ENCODE results near the gene ALK.

The ALK gene

DNA sequence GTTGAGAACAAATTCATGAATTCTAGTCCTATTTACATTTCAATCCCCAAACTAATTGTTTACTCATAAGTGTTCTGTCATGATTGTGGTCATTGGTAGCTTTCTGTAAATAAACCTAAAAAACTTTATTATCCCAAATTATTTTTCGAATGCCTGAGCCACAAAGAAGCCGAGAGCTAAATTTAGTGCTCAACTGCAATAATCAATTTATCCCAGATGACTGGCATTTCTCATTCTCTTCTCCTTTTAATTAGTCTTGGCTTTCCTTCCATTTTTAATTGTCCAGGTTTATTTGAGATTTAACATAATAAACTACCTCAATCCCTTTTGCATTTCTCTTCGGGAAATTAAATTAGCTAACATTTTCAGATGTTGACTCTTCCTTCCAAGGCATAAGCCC, 308.3 kb downstream of the ALK start:
- no peaks in the 10 kb centered on the region for H3K4me1 ChIP-seq (ENCODE audit: low read length)
- H4K20me1 ChIP-seq (ENCODE audit: insufficient read depth, low read length) = no peaks in the 10 kb centered on the region
- H3K9me3 ChIP-seq (ENCODE audit: insufficient read depth, low read length) = no peaks in the 10 kb centered on the region
- no peak overlapping the region for H3K4me3 ChIP-seq (ENCODE audit: low read length)
- H3K27ac ChIP-seq (ENCODE audit: low read length) = no peak overlapping the region
- H3K27me3 ChIP-seq (ENCODE audit: low read depth, low read length) = peaks cover 38% of the 10 kb centered on the region
- no peaks in the 10 kb centered on the region for H3K36me3 ChIP-seq (replicated peaks; ENCODE audit: low read depth, low read length)
- H3K4me2 ChIP-seq (ENCODE audit: low read length) = no peak overlapping the region
- no peak overlapping the region for H3K9ac ChIP-seq (ENCODE audit: low read length)
- no peaks in the 10 kb centered on the region for H3K79me2 ChIP-seq (ENCODE audit: low read length)
- no peak overlapping the region for H2AFZ ChIP-seq (ENCODE audit: low read depth, low read length)
- TF ChIP-seq EZH2phosphoT487 (IDR thresholded peaks at IDR 0.05; ENCODE audit: low read depth) = no peak
- TF ChIP-seq, protein P1, sequence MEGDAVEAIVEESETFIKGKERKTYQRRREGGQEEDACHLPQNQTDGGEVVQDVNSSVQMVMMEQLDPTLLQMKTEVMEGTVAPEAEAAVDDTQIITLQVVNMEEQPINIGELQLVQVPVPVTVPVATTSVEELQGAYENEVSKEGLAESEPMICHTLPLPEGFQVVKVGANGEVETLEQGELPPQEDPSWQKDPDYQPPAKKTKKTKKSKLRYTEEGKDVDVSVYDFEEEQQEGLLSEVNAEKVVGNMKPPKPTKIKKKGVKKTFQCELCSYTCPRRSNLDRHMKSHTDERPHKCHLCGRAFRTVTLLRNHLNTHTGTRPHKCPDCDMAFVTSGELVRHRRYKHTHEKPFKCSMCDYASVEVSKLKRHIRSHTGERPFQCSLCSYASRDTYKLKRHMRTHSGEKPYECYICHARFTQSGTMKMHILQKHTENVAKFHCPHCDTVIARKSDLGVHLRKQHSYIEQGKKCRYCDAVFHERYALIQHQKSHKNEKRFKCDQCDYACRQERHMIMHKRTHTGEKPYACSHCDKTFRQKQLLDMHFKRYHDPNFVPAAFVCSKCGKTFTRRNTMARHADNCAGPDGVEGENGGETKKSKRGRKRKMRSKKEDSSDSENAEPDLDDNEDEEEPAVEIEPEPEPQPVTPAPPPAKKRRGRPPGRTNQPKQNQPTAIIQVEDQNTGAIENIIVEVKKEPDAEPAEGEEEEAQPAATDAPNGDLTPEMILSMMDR (IDR thresholded peaks at IDR 0.05; ENCODE audit: low read depth, low read length) = no peak

GRCh38 chr2:29612568-29612967, 308.8 kb downstream of the ALK start:
- H3K9ac ChIP-seq (ENCODE audit: low read length) = no peak overlapping the region
- no peak overlapping the region for H3K4me3 ChIP-seq (ENCODE audit: low read length)
- no peaks in the 10 kb centered on the region for H4K20me1 ChIP-seq (ENCODE audit: insufficient read depth, low read length)
- H3K36me3 ChIP-seq (replicated peaks; ENCODE audit: low read depth, low read length) = no peaks in the 10 kb centered on the region
- H2AFZ ChIP-seq (ENCODE audit: low read depth, low read length) = no peak overlapping the region
- H3K4me1 ChIP-seq (ENCODE audit: low read length) = no peaks in the 10 kb centered on the region
- H3K79me2 ChIP-seq (ENCODE audit: low read length) = no peaks in the 10 kb centered on the region
- H3K9me3 ChIP-seq (ENCODE audit: insufficient read depth, low read length) = no peaks in the 10 kb centered on the region
- TF ChIP-seq EZH2phosphoT487 (IDR thresholded peaks at IDR 0.05; ENCODE audit: low read depth) = no peak
- TF ChIP-seq, protein P1 (IDR thresholded peaks at IDR 0.05; ENCODE audit: low read depth, low read length) = no peak
- peaks cover 38% of the 10 kb centered on the region for H3K27me3 ChIP-seq (ENCODE audit: low read depth, low read length)
- no peak overlapping the region for H3K27ac ChIP-seq (ENCODE audit: low read length)
- H3K4me2 ChIP-seq (ENCODE audit: low read length) = no peak overlapping the region

DNA sequence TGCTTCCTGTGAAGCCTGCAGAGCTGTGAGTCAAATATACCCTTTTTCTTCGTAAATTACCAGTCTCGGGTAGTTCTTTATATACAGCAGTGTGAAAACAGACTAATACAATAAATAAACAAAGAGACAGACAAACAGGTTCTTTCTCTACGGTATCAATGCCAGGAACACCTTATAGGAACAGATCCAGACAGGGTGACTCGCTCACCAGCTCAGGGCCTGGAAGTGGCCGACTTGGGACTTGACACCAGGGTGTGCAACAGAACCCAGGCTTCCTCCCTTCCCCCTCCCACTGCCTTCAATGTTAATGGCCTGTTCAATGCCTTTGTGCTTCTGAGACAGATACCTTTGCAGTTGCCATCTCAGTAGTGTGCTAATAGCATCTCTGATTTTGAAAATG, 309.5 kb downstream of the ALK start:
- no peak overlapping the region for H3K27ac ChIP-seq (ENCODE audit: low read length)
- no peaks in the 10 kb centered on the region for H3K79me2 ChIP-seq (ENCODE audit: low read length)
- H4K20me1 ChIP-seq (ENCODE audit: insufficient read depth, low read length) = no peaks in the 10 kb centered on the region
- H2AFZ ChIP-seq (ENCODE audit: low read depth, low read length) = no peak overlapping the region
- no peaks in the 10 kb centered on the region for H3K9me3 ChIP-seq (ENCODE audit: insufficient read depth, low read length)
- H3K36me3 ChIP-seq (replicated peaks; ENCODE audit: low read depth, low read length) = no peaks in the 10 kb centered on the region
- H3K4me3 ChIP-seq (ENCODE audit: low read length) = no peak overlapping the region
- TF ChIP-seq, protein P1 (IDR thresholded peaks at IDR 0.05; ENCODE audit: low read depth, low read length) = no peak
- no peak for TF ChIP-seq EZH2phosphoT487 (IDR thresholded peaks at IDR 0.05; ENCODE audit: low read depth)
- H3K4me2 ChIP-seq (ENCODE audit: low read length) = no peak overlapping the region
- no peak overlapping the region for H3K9ac ChIP-seq (ENCODE audit: low read length)
- no peaks in the 10 kb centered on the region for H3K4me1 ChIP-seq (ENCODE audit: low read length)
- peaks cover 38% of the 10 kb centered on the region for H3K27me3 ChIP-seq (ENCODE audit: low read depth, low read length)

DNA sequence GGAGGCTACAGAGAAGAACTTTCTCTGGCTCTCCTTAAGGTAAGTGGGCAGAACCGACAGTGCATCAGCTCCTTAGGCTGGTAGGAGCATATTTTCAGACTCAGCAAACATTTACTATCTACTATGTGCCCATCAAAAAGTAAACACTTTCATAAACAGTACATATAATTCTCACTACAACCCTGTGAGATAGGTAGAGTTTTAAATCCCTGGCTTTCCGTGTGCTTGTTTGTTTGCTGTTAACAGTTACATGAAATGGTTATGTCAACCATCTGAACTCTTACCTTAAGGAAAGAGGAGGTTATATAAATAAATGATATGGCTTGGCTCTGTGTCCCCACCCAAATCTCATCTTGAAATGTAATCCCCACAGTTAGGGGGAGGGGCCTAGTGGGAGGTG, 310.1 kb downstream of the ALK start:
- Histone ChIP-seq H4K20me1 (ENCODE audit: insufficient read depth, low read length) (no peaks in the 10 kb centered on the region), H3K9me3 (ENCODE audit: insufficient read depth, low read length) (no peaks in the 10 kb centered on the region), H3K4me3 (ENCODE audit: low read length) (no peak overlapping the region), H3K4me1 (ENCODE audit: low read length) (no peaks in the 10 kb centered on the region), H3K4me2 (ENCODE audit: low read length) (no peak overlapping the region), H3K9ac (ENCODE audit: low read length) (no peak overlapping the region), H3K79me2 (ENCODE audit: low read length) (no peaks in the 10 kb centered on the region), H3K27me3 (ENCODE audit: low read depth, low read length) (peaks cover 35% of the 10 kb centered on the region), H2AFZ (ENCODE audit: low read depth, low read length) (no peak overlapping the region), H3K36me3 (replicated peaks; ENCODE audit: low read depth, low read length) (no peaks in the 10 kb centered on the region), H3K27ac (ENCODE audit: low read length) (no peak overlapping the region)
- TF ChIP-seq, protein P1 (IDR thresholded peaks at IDR 0.05; ENCODE audit: low read depth, low read length) = no peak
- TF ChIP-seq EZH2phosphoT487 (IDR thresholded peaks at IDR 0.05; ENCODE audit: low read depth) = no peak
